Loucy (cell line): Measurements from ENCODE around the gene EFCAB13.

Experiments used
- H2AFZ ChIP-seq: fragments of 200-600 bp; sonication (generic); 2 replicates; pipeline ENCODE4 v1.6.0; 2016; ENCODE audit warnings: antibody characterized with exemption, mild to moderate bottlenecking, low read length, moderate library complexity
- H3F3A ChIP-seq: fragments of 200-600 bp; 2 replicates; pipeline ENCODE4 v1.6.0; 2016; ENCODE audit warnings: antibody characterized with exemption, low read depth, mild to moderate bottlenecking
- H3K27me3 ChIP-seq: fragments of 200-600 bp; sonication (generic); 2 replicates; pipeline ENCODE4 v1.6.1; 2014; ENCODE audit warnings: low read length, mild to moderate bottlenecking; ENCODE audit not compliant: insufficient read depth, poor library complexity, severe bottlenecking
- H3K36me3 ChIP-seq: fragments of 200-600 bp; sonication (generic); 2 replicates; pipeline ENCODE4 v1.6.1; 2016; ENCODE audit warnings: low read length; ENCODE audit not compliant: insufficient read depth
- H3K4me1 ChIP-seq: fragments of 200-600 bp; sonication (generic); 2 replicates; pipeline ENCODE4 v1.5.1; 2014; ENCODE audit warnings: low read length, mild to moderate bottlenecking; ENCODE audit not compliant: insufficient read depth, poor library complexity, severe bottlenecking
- H3K4me2 ChIP-seq: fragments of 200-600 bp; sonication (generic); 2 replicates; pipeline ENCODE4 v1.6.0; 2014; ENCODE audit warnings: antibody characterized with exemption, low read length, low read depth, mild to moderate bottlenecking; ENCODE audit not compliant: poor library complexity, severe bottlenecking
- H3K4me3 ChIP-seq: fragments of 200-600 bp; sonication (generic); 2 replicates; pipeline ENCODE4 v1.5.1; 2014; ENCODE audit warnings: low read length, mild to moderate bottlenecking, mixed read lengths; ENCODE audit not compliant: poor library complexity, severe bottlenecking
- H3K79me2 ChIP-seq: fragments of 200-600 bp; sonication (generic); 2 replicates; pipeline ENCODE4 v1.6.1; 2014; ENCODE audit warnings: low read length; ENCODE audit not compliant: insufficient read depth
- H3K9ac ChIP-seq: fragments of 200-600 bp; sonication (generic); 2 replicates; pipeline ENCODE4 v1.6.0; 2014; ENCODE audit warnings: mild to moderate bottlenecking, low read depth, low read length, moderate library complexity; ENCODE audit not compliant: poor library complexity, severe bottlenecking
- H3K9me2 ChIP-seq: fragments of 200-600 bp; sonication (generic); replicated peaks from 2 replicates; pipeline ENCODE4 v1.6.1; 2016; ENCODE audit warnings: low read depth, low read length, mixed read lengths
- H3K9me3 ChIP-seq: fragments of 200-600 bp; sonication (generic); 2 replicates; pipeline ENCODE4 v1.6.1; 2014; ENCODE audit warnings: mild to moderate bottlenecking, antibody characterized with exemption, low read length, low read depth; ENCODE audit not compliant: insufficient read depth
- H4K20me1 ChIP-seq: fragments of 200-600 bp; sonication (generic); 2 replicates; pipeline ENCODE4 v1.6.0; 2014; ENCODE audit warnings: antibody characterized with exemption, low read length, mild to moderate bottlenecking; ENCODE audit not compliant: insufficient read depth, poor library complexity, severe bottlenecking
- CTCF ChIP-seq: fragments of 200-600 bp; sonication (generic); conservative IDR thresholded peaks from 2 replicates; pipeline ENCODE4 v1.5.1; 2014; ENCODE audit warnings: mild to moderate bottlenecking, antibody characterized with exemption, low read length
- EZH2phosphoT487 ChIP-seq: fragments of 200-600 bp; IDR thresholded peaks from 2 replicates; pipeline ENCODE4 v1.6.1; 2018; ENCODE audit warnings: antibody characterized with exemption, mild to moderate bottlenecking, moderate library complexity, borderline replicate concordance

EFCAB13 gene

GRCh38 chr17:47301831-47302230, 21.9 kb upstream of the EFCAB13 start:
- Histone ChIP-seq H3K36me3 (no peaks in the 10 kb centered on the region), H3K4me1 (peaks cover 9% of the 10 kb centered on the region), H2AFZ (no peak overlapping the region), H3K4me2 (no peak overlapping the region), H3K79me2 (no peaks in the 10 kb centered on the region), H3K9me2 (no peaks in the 10 kb centered on the region), H3K9ac (no peak overlapping the region), H4K20me1 (no peaks in the 10 kb centered on the region), H3K9me3 (no peaks in the 10 kb centered on the region), H3F3A (no peaks in the 10 kb centered on the region), H3K27me3 (no peaks in the 10 kb centered on the region), H3K4me3 (no peak overlapping the region)
- TF ChIP-seq EZH2phosphoT487 (no peak), CTCF (no peak)

GRCh38 chr17:47304186-47304585, 19.6 kb upstream of the EFCAB13 start:
- Histone ChIP-seq H3K79me2 (no peaks in the 10 kb centered on the region), H3K4me1 (peaks cover 9% of the 10 kb centered on the region), H3K9ac (no peak overlapping the region), H3K9me2 (no peaks in the 10 kb centered on the region), H3K9me3 (no peaks in the 10 kb centered on the region), H4K20me1 (no peaks in the 10 kb centered on the region), H3K4me3 (no peak overlapping the region), H3K4me2 (no peak overlapping the region), H3K36me3 (no peaks in the 10 kb centered on the region), H2AFZ (no peak overlapping the region), H3F3A (no peaks in the 10 kb centered on the region), H3K27me3 (no peaks in the 10 kb centered on the region)
- TF ChIP-seq CTCF (no peak), EZH2phosphoT487 (no peak)

- Histone ChIP-seq H3K4me2 (no peak overlapping the region), H4K20me1 (no peaks in the 10 kb centered on the region), H3K4me1 (peaks cover 9% of the 10 kb centered on the region), H3K36me3 (no peaks in the 10 kb centered on the region), H3K79me2 (no peaks in the 10 kb centered on the region), H3K9ac (no peak overlapping the region), H2AFZ (no peak overlapping the region), H3F3A (no peaks in the 10 kb centered on the region), H3K4me3 (no peak overlapping the region), H3K9me2 (no peaks in the 10 kb centered on the region), H3K27me3 (no peaks in the 10 kb centered on the region), H3K9me3 (no peaks in the 10 kb centered on the region)
- TF ChIP-seq EZH2phosphoT487, result no peak
- TF ChIP-seq CTCF, result no peak
These were observed 18.3 kb upstream of the EFCAB13 start for GRCh38 chr17:47305302-47305923.
